ENCODE measurements around the gene MCCC1.
"Not testable (repeated sequence)": the region's sequence is repeated elsewhere in the genome, so short reads cannot be mapped to it uniquely, and the experiment has no call there.

The MCCC1 gene

DNA sequence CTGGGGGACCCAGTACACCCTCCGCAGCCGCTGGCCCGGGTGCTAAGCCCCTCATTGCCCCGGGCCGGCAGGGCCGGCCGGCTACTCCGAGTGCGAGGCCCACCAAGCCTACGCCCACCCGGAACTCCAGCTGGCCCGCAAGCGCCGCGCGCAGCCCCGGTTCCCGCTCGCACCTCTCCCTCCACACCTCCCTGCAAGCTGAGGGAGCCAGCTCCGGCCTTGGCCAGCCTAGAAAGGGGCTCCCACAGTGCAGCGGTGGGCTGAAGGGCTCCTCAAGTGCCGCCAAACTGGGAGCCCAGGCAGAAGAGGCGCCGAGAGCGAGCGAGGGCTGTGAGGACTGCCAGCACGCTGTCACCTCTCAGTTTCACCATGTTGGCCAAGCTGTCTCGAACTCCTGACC, 4.7 kb upstream of the MCCC1 start:
- DNase-seq (ENCODE audit: low read depth in 2 of 2), result not testable (repeated sequence)

DNA sequence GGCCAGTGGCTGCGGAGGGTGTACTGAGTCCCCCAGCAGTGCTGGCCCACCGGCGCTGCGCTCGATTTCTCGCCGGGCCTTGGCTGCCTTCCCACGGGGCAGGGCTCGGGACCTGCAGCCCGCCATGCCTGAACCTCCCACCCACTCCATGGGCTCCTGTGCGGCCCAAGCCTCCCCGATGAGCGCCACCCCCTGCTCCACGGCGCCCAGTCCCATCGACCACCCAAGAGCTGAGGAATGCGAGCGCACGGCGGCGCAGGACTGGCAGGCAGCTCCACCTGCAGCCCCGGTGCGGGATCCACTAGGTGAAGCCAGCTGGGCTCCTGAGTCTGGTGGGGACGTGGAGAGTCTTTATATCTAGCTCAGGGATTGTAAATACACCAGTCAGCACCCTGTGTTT, 1.7 kb upstream of the MCCC1 start:
- DNase-seq (ENCODE audit: low read depth in 2 of 2), result not testable (repeated sequence)

DNA sequence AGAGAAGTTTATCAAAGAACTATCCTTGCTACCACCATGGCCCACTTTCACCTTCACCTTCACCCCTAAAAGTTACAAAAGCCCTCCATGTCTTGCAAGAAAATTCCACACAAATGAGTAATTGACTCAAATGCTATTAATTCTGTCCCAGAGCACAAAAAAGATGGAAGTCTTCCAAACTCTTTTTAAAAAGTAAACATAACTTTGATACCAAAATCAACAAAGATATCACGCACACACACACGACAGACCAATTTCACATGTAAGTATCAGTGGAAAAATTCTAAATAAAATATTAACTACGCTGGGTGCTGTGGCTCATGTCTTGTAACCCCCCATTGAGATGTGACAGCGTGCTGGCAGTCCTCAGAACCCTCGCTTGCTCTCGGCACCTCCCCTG, 1.1 kb upstream of the MCCC1 start:
- DNase-seq (ENCODE audit: low read depth in 2 of 2), result no peak

DNA sequence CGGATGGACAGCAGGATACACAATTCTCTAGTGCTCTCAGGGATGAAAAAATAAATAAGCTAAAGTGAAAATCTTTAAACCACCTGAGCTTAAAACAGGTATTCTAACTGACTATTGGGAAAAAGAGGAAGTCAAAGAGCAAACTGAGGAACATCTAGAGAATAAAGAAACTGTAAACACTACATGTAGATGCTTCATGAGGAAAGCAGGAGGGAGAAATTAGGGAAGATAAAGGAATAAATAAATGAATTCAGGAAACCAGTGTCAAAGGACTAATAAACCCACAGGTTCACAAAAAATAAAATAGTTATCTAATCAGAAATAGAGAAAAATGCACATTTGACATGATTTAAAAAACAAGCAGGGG, 525 bp upstream of the MCCC1 start:
- no peak for DNase-seq (ENCODE audit: low read depth in 2 of 2)

DNA sequence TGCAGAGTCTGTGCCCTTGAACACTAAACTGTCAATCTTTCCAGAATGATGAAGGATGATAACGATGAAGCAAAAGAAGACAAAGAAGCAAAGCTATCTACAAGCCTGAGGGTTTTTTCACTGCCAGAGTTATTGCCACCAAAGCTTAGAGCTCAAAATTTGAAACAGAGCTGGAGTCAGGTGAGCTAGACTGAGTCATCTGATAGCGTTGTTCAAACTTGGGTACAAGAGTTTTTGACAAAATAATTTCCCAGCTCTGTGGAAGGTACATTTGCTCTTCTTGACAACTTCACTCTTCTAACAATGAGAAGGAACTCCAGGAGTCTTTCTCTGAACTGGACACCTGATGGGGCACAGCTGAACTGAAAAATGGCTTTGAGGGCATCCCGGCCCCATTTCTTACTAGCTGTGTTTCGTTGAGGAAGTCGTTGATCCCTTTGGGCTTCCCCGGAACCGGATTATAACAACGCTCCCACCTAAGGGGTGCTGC, 715 bp downstream of the MCCC1 start:
- DNase-seq (ENCODE audit: low read depth in 2 of 2), result no peak

DNA sequence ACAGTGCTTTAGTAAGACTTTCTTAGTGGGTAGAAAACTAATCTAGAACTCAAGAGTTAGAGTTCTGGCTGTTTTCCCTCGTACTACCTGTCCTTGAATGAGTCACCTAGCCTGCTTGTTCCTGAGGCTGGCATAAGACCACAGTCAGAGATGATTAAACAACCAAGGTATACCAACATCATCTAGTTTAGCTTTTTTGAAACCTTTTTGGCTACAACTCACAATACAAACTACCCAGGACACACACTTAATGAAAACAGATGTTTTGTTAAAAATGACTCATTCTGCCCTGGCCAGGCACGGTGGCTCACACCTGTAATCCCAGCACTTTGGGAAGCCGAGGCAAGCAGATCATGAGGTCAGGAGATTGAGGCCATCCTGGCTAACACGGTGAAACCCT, 4.6 kb downstream of the MCCC1 start:
- DNase-seq (ENCODE audit: low read depth in 2 of 2), result no peak

DNA sequence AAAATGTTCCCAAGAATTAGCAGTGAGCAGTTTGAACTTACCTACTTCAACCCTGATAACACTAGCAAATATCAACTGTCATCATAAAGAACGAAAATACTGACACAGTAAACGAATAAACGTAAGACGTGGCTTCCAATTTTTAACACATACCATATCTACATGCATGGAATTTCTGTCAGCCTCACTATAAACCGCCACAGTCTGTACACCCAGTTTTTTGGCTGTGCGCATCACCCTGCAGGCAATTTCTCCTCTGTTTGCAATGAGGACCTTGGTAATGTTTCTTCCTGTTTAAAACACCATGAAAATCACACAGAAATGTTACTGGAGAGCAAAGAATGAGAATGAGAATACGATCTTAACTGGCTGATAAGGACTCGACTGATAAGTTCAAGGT, 7.0 kb downstream of the MCCC1 start:
- DNase-seq (ENCODE audit: low read depth in 2 of 2), result no peak

DNA sequence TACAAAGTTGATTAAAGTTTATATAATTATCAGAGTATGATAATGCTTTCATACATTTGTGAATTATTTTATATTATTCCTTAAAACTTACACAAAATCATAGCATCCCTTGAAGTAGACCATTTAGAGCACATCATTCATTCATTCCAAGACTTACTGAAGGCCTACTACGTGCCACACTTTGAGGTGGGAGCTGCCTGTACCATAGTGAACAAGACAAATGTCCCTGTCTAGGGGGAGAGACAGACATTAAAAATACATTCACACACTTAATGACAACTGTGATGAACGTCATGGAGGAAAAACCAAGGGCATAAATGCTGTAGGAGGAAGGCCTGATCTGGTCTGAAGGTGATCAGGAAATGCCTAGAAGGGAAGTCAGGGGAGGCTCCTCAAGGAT, 12.1 kb downstream of the MCCC1 start:
- DNase-seq (ENCODE audit: low read depth in 2 of 2), result no peak

DNA sequence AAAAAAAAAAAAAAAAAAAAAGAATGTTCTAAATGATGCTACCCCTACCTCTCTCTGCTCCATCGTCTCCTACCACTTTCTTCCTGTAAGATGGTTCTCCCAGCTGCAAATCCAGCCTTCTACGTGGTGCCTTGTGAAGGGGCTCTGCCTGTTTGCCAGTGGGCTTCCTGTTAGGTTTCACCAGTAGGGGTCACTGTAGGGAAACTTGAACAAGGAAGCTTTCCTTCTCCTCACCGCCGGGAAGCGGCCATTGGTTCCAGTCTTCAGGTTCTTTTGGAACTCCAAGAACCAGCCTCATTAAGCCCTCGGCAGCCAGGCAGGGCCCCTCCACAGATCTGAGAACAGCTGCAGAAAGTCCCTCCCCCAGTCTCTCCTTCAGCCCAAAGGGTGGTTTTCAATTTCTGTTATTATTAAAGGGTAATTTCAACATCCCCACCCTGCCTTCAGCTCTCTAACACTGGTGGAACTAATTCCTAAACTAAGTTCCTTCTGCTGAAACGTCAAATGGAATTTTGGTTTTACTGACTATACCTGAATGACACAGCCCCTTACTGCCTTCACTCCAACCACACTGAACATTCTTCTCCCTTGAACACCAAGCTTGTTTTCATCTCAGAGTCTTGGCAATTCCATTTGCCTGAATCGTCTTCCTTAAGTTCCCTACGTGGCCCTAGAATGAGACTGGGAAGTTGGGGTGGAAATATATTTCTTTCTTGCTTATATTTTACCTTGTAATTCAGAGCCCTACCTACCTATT, 13.5 kb downstream of the MCCC1 start:
- no peak for DNase-seq (ENCODE audit: low read depth in 2 of 2)

DNA sequence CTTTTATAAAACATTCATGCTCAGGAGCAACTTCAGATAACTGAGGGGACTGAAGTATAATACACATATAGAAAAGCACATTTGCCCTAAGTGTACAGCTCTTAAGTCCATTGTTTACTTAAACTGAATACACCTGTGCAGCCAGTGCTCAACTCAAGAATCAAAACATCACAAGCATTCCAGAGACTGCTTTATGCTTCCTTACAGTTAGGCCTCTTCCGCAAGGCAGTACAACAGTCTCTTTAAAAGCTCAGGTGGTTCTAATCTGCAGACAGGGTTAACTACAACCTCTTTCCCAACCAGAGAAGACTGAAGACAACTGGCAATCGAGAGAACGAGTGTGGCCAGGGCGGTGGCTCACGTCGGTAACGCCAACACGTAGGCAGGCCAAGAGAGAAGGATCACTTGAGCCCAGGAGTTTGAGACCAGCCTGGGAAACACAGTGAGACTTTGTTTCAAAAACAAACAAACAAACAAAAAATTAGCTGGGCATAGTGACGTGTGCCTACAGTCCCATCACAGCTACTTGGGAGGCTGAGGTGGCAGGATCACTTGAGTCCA, 16.9 kb downstream of the MCCC1 start:
- no peak for DNase-seq (ENCODE audit: low read depth in 2 of 2)

DNA sequence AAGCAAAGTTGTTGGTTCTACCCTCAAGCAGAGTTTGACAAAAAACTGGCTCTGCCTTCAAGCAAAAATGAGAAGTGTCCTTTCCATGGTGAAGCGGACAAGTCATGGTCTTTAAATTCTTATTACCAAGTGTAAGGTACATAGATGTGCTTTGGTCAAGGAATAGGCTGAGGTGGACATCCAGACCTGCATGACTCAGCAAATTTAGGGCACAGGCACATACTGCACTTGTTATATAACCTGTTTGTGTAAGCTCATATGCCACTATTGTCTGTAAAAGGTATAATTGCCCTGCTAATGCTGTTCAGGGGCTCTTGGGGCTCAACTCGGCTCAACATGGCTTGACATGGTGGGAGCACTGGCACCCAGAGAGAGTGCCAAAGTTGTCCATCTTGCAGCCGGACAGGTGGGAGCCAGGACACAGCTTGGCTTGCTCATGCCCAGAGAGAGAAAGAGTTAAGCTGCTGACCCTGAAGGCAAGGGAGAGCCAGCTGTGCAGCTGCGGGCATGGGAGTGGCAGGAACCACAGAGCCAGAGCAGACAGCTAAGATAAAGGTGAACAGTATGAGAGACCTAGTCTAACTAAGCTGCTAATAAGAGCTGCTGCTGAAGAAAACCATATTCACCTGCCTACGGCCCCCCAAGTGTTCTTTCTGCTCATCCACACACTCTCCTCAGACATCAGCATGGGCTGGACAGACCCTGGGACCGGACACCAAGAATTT, 17.7 kb downstream of the MCCC1 start:
- no peak for DNase-seq (ENCODE audit: low read depth in 2 of 2)

DNA sequence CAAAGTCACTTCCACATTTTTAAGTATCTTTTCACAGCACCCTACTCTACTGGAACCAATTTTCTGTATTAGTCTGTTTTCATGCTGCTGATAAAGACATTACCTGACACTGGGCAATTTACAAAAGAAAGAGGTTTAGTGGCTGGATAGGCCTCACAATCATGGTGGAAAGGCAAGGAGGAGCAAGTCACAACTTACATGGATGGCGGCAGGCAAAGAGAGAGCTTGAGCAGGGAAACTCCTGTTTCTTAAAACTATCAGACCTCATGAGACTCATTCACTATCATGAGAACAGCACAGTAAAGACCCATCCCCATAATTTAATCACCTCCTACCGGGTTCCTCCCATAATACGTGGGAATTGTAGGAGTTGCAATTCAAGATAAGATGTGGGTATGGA, 18.7 kb downstream of the MCCC1 start:
- DNase-seq (ENCODE audit: low read depth in 2 of 2), result no peak

DNA sequence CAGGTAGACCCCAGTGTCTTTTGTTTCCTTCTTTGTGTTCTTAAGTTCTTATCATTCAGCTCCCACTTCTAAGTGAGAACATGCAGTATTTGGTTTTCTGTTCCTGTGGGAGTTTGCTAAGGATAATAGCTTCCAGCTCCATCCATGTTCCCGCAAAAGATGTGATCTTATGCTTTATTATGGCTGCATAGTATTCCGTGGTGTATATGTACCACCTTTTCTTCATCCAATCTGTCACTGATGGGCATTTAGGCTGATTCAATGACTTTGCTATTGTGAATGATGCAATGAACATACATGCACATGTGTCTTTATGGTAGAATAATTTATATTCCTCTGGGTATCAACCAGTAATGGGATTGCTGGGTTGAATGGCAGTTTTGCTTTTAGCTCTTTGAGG, 24.4 kb downstream of the MCCC1 start:
- no peak for DNase-seq (ENCODE audit: low read depth in 2 of 2)

DNA sequence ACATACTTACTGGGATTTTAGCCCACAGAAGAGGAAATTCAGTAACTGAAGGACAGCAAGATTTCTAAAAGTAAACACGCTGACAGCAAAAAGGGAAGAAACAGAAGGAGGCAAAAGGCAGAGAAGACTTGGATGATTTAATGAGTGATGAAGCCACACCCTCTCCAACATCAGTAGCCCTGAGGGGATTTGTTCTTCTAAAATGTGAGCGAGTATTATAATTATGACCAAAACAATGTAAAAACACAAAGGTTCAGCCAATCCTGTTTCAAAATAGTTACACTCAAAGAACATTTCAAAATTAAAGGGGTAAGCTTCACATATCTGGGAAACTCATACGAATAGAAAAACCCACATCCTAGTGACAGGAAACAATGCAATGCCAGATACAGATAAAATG, 25.0 kb downstream of the MCCC1 start:
- DNase-seq (ENCODE audit: low read depth in 2 of 2), result no peak

DNA sequence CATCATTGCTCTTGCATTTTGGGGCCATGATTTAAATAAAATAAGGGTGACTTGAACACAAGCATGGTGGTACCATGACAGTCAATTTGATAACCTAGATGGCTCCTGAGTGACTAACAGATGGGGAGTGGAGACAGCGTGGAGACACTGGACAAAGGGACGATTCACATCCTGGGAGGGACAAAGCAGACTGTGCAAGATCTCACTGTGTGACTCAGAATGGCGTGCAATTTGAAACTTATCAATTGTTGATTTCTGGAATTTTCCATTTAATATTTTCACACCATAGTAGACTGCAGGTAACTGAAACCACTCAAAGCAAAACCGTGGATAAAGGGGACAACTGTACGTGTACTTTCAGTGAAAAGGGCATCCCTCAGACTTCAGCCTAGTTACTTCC, 25.5 kb downstream of the MCCC1 start:
- no peak for DNase-seq (ENCODE audit: low read depth in 2 of 2)

DNA sequence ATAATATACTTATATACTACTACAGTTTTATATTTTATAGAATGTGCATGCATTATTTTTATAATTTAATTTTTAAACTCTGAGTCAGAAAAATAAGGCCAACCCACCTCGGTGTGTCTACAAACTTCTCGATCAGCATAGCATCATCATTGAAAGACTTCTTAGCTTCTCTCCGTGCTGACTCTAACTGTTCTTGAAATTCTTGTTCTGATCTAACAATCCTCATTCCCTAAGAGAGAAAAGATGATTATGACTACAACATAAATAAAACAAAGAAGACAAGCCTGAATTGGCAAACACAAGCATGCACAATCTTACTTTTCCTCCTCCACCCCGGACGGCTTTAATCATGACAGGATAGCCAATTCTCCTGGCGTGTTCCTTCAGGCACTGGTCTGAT, 28.4 kb downstream of the MCCC1 start:
- no peak for DNase-seq (ENCODE audit: low read depth in 2 of 2)

DNA sequence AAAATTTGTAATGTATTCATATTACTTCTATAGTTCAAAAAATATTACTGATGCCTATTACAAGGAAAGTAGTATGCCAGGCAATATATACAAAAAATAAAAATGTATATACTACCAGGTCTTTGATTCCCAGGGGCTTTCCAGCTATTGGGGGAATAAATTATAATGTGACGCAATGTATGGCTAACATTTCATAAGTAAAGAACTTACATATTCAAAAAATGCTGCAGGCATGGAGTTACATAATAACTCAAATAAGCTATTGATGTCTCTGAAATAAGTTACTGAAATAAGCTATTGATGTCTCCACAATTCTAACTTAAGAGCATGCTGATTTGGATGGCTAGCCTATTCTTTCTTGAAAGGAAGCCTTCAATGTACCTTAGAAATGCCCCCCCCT, 30.2 kb downstream of the MCCC1 start:
- DNase-seq (ENCODE audit: low read depth in 2 of 2), result no peak

DNA sequence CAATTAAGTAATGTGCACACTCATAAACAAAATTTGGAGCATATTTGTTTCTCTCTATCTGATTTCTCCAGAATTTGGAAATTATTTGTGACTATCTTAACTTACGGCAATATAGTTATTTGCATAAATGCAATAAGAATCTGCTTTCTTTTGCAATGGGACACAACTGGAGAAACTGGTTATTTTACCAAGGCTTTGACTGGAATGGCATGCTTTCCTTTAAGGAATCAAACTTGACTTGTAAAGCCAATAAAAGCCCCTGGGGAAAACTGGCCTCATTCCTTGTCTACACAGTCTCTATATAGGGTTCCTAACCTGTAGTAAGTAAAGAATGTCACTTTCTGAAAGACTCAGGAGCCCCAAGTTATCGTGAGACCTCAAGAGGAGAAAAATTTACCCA, 32.4 kb downstream of the MCCC1 start:
- not testable (repeated sequence) for DNase-seq (ENCODE audit: low read depth in 2 of 2)

DNA sequence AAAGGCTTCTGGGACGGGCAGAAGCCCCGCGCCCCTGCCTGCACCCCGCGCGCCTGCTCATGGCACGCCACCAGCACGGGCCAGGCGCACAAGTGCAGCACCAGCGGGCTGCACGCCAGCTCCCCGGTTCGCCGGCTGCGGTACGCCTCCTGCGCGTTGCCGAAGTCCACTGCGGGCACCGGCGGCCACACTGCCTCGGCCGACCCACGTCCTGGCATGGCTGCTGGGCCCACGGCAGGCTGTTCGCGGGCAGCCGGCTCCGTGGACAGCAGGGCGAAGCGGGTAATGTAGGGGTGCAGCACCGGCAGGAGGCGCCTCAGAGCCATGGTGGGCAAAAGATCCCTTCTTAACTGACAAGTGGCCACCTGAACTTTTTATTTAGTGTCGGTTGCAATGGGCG, 34.8 kb downstream of the MCCC1 start:
- no peak for DNase-seq (ENCODE audit: low read depth in 2 of 2)

DNA sequence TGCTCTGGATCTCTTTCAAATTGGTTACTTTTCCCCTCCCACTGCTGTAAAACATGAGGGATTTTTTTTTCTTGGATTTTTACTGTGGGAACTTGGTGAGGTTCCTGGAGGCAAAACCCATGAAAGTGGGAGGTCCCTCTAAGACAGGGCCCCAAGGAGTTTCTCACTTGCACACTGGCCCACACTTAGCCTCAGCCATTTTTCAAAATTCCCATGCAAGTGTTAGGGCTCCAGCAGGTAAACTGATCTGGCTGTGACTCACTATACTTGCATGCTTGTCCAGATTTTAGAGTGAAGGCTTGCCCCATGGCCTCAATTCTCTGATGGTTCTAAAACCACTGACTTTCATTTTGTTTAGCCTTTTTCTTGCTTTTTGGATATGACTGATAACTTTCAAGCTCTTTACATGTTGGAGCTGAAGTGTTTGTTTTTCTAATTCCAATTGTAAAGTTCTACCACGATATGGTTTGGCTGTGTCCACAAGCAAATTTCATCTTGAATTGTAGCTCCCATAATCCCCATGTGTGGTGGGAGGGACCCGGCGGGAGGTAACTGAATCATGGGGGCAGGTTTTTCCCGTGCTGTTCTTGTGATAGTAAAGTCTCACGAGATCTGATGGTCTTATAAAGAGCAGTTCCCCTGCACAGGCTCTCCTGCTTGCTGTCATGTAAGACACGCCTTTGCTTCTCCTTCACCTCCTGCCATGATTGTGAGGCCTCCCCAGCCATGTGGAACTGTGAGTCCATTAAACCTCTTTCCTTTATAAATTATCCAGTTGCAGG, 37.7 kb downstream of the MCCC1 start:
- peak; percentile 10 to 14 for DNase-seq (ENCODE audit: low read depth in 2 of 2)

DNA sequence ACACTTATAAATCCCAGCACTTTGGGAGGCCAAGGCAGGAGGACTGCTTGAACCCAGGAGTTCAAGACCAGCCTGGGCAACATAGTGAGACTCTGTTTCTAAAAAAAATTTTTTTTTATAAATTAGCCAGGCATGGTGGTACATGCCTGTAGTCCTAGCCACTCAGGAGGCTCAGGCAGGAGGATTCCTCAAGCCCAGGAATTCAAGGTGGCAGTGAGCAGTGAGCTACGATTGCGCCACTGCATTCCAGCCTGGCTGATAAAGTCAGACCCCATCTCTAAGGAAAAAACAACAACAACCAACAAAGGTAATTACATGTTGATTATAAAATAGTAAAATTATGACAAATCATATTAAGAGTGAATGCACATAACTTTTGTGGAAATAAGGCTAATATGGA, 40.9 kb downstream of the MCCC1 start:
- DNase-seq (ENCODE audit: low read depth in 2 of 2), result no peak

DNA sequence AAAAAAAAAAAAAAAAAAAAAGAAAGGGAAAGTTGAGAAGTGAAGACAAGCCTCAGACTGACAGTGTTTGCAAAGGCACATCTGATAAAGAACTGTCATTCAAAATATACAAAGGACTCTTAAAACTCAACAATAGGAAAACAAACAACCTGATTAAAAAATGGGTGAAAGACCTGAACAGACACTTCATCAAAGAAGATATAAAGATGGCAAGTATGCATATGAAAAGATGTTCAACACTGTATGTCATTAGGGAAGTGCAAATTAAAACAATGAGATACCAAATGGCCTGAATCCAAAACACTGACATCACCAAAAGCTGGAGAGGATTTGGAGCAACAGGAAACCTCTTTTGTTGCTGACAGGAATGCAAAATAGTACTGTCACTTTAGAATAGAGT, 48.6 kb downstream of the MCCC1 start:
- DNase-seq (ENCODE audit: low read depth in 2 of 2), result no peak
